ENCODE measurements around the gene EPAS1.

The EPAS1 gene

DNA sequence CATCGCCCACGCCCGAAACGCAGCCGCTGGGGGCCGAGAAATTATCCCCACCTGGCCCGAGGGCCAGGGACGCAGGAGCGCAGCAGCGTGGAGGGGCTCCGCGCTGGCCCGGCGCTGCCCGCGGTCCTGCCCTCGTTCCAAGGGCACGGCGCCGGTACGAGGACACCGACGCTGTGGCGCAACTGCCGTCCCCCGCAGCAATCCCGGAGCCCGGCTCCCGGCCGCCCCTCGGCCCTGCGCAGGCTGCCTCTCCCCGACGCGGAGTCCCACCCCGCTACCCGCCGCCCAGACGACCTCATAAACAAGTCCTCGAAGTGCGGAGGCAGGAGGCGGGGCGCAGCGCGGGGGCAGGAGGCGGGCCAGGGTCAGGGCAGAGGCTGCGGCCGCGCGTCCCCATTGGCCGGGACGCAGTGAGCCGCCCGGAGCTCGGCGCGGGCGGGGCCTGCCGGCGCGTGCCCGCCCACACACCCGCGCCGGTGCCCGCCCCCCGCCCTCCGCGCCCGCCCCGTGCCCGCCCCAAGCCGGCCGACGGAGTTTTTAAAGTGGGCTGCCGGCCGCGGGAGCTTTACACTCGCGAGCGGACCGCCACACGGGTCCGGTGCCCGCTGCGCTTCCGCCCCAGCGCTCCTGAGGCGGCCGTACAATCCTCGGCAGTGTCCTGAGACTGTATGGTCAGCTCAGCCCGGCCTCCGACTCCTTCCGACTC, at the start of gene EPAS1:
Gene EPAS1 (plus strand): TSS at position 568 of the 706 bp plus-strand sequence. CDS start 505 bp downstream, outside the sequence.
- peak; percentile 93 for DNase-seq (ENCODE audit: insufficient read length, low spot score)
- no peak for FAIRE-seq

- DNase-seq (ENCODE audit: insufficient read length, low spot score) (no peak), FAIRE-seq (no peak)
Measured at GRCh38 chr2:46248171-46248570, 49.0 kb upstream of the EPAS1 start.

DNA sequence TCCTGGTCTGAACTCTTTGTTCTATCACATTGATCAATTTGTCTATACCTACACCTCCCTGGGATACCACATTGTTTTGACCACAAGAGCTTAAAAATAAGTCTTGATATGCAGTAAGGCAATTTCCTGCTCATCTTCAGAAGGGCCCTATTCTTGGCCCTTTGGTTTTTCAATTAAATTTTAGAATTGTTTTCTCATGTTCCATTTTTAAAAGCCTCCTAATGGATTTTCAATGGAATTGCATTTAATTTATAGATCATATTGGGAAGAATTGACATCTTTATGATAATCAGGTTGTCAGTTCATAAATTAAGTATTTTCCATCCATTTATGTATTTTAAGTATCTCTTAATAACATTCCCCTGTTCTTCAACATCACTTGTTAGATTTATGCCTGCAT, 47.6 kb upstream of the EPAS1 start:
- no peak for DNase-seq (ENCODE audit: insufficient read length, low spot score)
- FAIRE-seq, result no peak

DNA sequence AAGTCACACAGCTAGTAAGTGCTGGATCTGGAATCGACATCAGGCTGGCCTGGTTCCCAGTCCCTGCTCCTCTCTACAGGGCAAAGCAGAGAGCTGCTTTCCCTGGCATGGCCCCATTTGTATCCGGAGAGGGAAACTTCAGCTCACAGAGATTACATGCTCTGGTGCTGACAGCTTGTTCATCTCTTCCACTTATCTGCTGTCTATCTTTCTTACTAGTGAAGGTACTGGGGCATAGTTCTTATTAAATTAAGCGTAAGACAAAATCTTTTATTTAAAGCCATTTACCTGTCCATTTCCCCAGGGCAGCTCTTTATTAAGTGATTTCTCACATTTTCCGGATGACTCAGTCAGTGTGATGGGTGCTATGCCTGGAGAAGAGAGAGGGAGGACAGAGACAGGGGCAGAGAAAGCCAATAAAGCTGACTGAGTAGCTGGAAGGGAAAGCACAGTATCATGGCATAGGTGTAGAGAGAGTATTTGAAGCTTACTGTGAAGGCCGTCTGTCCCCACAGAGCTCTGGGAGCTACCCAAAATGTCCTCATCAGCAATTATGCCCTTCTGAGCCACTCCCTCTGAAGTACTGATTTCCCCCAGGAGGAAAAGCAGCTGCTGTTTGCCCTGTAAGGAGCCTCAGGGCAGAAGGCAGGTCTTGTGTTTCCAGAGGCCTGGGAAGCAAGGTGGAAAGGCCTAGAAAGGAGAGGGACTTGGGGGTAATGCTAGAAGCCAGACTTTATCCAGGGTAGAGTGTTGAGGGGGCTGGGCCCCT, 44.1 kb upstream of the EPAS1 start:
- no peak for DNase-seq (ENCODE audit: insufficient read length, low spot score)

DNA sequence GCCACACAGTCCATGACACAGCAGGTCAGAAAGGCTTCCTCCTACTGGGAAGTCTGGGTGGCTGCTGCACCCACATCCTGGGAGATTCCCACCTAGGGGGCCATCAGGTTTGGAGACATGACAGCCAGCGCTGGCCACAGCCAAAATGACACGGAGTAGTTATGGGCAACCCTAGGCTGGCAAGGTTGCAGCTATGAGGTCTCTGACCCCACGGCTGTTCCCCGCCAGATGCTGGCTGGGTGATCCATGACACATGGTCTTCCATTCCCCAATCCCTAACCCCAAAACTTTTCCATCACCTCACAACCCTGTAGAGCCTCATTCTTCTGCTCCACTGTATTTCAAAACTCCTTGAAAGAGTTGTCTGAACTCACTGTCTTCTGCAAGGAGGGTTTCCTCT, 42.7 kb upstream of the EPAS1 start:
- DNase-seq (ENCODE audit: insufficient read length, low spot score) (no peak), FAIRE-seq (no peak)

More for the DNA sequence above, 44.1 kb upstream of the EPAS1 start:
- no peak for FAIRE-seq

DNA sequence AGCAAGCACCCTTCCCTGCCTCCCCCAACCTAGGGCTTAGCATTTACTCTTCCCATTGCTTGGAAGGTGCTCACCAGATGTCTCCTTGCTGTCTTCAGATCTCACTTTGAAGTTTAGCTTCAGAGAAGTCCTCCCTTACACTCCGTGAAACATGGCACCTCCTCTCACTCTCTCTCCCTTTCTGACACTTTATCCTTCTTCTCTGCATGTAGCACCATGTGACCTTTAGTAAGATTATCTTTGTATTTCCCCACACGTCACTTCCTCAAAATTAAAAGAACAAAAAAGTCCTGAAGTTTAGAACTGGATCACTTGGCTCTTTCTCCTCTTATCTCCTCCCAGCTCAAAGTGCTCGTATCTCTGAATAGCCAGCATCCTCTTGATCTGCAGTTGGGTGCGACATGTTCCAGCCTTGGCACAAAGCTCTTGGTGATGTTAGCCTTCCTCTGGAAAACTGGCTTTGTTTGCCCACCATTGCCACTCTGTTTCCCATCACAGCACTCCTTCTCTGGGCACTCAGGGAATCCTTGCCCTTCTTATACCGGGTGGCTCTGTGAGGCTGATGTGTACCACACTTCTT, 40.6 kb upstream of the EPAS1 start:
- FAIRE-seq (no peak), DNase-seq (ENCODE audit: insufficient read length, low spot score) (no peak)

DNA sequence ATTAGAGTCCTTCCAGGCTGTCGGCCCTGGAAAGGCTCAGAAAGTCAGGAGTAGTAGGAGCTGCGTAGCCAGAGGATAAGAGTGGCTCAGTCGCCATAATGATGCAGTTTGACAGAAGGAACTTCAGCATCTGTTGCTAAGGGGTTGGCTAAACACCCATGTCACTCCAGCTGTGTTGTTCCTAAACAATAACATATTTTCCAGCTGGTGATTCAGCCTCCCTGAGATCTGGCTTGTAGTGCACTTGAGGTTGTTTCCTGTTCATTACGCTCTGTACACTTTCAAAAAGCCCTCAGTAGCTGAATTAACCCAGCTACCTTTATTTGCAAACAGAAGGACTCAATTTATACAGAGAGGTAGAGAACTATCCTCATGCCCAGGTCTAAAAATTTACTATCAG, 39.7 kb upstream of the EPAS1 start:
- FAIRE-seq, result no peak
- DNase-seq (ENCODE audit: insufficient read length, low spot score), result no peak

- DNase-seq (ENCODE audit: insufficient read length, low spot score) (no peak), FAIRE-seq (no peak)
Measured at GRCh38 chr2:46257980-46258379, 39.2 kb upstream of the EPAS1 start.

GRCh38 chr2:46258937-46259776, 38.0 kb upstream of the EPAS1 start:
- no peak for FAIRE-seq
- no peak for DNase-seq (ENCODE audit: insufficient read length, low spot score)

DNA sequence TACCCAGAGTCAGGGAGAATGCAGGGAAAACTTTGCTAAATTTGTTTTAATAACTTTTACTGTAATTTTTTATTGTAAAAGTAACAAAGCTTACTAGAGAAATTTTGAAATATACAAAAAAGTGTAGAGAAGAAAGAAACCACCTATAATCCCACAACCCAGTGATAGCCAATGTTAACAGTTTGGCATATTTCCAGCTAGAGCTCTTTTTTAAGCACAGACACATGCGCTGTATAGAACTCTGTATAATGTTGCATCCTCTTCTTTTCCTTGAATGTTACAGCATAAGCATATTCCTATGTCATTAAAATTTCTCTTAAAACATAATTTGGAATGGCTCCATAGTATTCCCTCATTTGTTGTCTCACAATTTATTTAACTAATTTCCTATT, 37.4 kb upstream of the EPAS1 start:
- DNase-seq (ENCODE audit: insufficient read length, low spot score) (no peak), FAIRE-seq (no peak)

GRCh38 chr2:46260305-46260704, 36.9 kb upstream of the EPAS1 start:
- DNase-seq (ENCODE audit: insufficient read length, low spot score) (no peak), FAIRE-seq (no peak)

DNA sequence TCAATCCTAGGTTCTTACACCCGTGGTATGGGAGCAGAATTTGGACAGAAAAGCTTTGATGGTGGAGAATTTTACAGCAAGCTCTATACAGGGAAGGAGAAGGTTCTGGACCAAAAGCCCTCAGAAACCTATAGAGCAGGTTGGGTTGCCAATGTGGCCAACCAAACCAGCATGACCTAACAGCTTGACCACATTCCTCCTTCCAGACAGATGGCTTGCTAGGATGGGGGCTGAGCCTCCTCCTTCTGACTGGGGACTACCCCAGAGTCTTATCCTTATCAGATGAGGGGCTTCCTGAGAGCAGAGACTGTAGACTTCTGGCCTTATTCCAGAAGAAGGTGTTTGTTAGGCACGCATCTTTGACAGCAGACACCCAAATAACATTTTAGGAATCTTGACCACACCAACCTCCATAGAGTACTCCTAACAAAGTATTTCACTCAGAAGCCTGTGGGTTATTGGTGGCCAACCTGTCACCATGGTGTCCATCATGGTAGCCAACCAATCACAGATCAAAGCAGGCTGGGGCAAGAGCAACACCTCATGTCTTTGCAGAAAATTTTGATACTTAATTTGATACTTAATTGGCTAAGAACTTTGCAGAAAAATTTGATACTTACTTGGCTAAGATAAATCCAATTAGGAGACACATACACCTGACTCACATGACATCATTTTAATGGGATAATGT, 34.8 kb upstream of the EPAS1 start:
- no peak for DNase-seq (ENCODE audit: insufficient read length, low spot score)
- no peak for FAIRE-seq

DNA sequence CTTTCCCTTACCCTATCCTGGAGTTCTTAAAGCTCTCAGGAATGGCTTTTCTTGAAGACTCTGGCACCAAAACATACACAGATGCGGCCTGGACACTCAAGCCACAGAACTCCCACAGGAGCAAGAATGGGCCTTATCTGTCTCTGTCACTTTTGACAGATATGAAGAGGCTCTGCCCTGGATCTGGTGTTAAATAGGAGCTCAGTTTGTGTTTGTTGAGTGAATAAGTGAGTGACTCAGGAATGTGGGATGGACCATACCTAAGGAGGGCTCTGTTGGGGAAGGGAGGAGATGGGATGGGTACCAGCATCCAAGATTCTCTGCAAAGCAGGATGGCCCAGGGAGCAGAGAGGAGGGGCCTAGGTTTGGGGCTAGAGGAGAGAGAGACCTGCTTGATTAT, 33.9 kb upstream of the EPAS1 start:
- DNase-seq (ENCODE audit: insufficient read length, low spot score), result no peak
- FAIRE-seq, result no peak

- no peak for FAIRE-seq
- no peak for DNase-seq (ENCODE audit: insufficient read length, low spot score)
Measured at GRCh38 chr2:46264447-46264846, 32.8 kb upstream of the EPAS1 start.

- DNase-seq (ENCODE audit: insufficient read length, low spot score), result no peak
- FAIRE-seq, result no peak
Measured at GRCh38 chr2:46266134-46266533, 31.1 kb upstream of the EPAS1 start.

DNA sequence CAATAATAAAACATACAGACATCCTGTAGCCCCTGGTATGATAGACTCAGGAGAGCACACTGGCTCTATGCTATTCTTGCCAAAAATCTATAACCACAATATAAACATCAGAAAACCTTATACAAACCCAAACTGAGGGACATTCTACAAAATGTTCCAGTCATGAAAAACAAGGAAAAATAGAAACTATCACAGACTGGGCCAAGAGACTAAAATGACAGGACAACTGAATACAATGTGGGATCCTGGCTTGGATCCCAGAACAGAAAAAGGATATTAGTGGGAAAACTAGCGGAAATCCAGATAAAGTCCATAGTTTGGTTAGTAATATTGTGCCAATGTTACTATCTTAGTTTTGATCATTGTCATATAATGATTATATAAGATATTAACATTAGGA, 29.6 kb upstream of the EPAS1 start:
- FAIRE-seq (no peak), DNase-seq (ENCODE audit: insufficient read length, low spot score) (no peak)

GRCh38 chr2:46268196-46268595, 29.0 kb upstream of the EPAS1 start:
- peak; percentile 18 for DNase-seq (ENCODE audit: insufficient read length, low spot score)
- peak; percentile 74 for FAIRE-seq

- FAIRE-seq (no peak), DNase-seq (ENCODE audit: insufficient read length, low spot score) (no peak)
Measured at GRCh38 chr2:46269001-46269400, 28.2 kb upstream of the EPAS1 start.

DNA sequence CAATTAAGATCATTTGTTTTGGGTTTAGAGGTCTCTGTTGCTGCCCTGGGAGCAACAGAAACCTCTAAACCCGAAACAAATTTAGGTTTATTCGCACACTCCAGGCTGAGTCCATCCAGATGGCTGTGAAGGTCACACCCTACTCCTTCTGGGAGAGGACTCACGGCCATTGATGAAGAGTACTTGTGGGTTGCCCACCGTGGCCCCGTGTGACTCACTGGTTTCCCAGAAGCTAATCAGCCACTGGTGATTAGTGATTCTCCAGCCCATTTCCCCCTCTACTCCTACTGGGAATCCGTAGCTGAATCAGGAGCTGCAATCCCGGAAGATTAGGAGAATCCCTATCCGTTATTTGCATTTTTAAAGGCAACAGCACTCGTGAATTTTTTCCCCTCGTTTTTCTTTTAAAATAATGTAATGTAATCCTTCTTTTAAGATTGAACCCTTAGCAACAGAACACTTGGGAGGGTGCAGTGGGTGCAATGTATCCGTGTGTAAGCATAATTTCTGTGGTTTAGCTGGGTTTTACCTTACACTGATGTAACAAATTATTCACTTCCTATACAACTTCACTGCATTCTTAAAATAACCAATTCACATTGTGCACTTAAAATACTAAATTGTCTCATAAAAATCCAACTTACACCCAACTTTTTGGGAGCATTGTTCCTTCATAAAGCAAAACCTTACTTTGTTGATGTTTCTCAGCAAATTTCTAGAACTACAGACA, 27.5 kb upstream of the EPAS1 start:
- no peak for FAIRE-seq
- DNase-seq (ENCODE audit: insufficient read length, low spot score), result no peak

DNA sequence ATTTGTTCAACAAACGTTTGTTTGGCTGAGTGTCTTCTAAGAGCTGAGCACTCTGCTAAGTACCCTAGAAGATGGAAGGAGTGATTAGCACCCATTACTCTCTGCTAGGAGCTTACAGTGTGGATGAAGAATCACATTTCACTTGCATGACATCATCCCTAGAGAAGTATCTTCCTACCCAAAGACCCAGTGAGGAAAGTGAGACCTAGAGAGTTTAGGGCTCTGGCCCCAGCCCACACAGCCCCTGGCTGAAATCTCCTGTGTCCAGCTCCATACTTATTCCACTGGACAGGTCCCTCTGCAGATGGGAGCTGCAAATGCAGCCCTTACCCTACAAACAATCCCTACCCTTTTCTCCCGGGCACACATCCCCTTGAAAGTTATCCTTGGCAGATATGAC, 26.8 kb upstream of the EPAS1 start:
- FAIRE-seq (no peak), DNase-seq (ENCODE audit: insufficient read length, low spot score) (no peak)
